HG02623 (cell line): ENCODE data around the gene ABL1.

Experiments
- ATAC-seq: cut with Tn5 transposase; IDR thresholded peaks from one replicate; pipeline ENCODE4 v1.9.1; 2021; ENCODE audit warnings: moderate library complexity; ENCODE audit not compliant: unreplicated experiment

Gene ABL1

GRCh38 chr9:130914417-130915095, 79.5 kb downstream of the ABL1 start:
- no peak for ATAC-seq

- no peak for ATAC-seq
Measured at GRCh38 chr9:130915096-130915447, 80.0 kb downstream of the ABL1 start.

GRCh38 chr9:130917168-130917960, 82.3 kb downstream of the ABL1 start:
- no peak for ATAC-seq

GRCh38 chr9:130918101-130918825, 83.2 kb downstream of the ABL1 start:
- no peak for ATAC-seq

- no peak for ATAC-seq
Measured at GRCh38 chr9:130918826-130919558, 83.9 kb downstream of the ABL1 start.

GRCh38 chr9:130919559-130920145, 84.6 kb downstream of the ABL1 start:
- ATAC-seq: no peak

- no peak for ATAC-seq
Measured at GRCh38 chr9:130920233-130920632, 85.2 kb downstream of the ABL1 start.

- ATAC-seq: no peak
Measured at GRCh38 chr9:130920762-130921299, 85.8 kb downstream of the ABL1 start.

- no peak for ATAC-seq
Measured at GRCh38 chr9:130921300-130921988, 86.4 kb downstream of the ABL1 start.

GRCh38 chr9:130921989-130922892, 87.2 kb downstream of the ABL1 start:
- no peak for ATAC-seq

- ATAC-seq: no peak
Measured at GRCh38 chr9:130922893-130923610, 88.0 kb downstream of the ABL1 start.

GRCh38 chr9:130923611-130924447, 88.8 kb downstream of the ABL1 start:
- ATAC-seq: no peak

GRCh38 chr9:130924448-130924788, 89.4 kb downstream of the ABL1 start:
- ATAC-seq: no peak

GRCh38 chr9:130925050-130925678, 90.1 kb downstream of the ABL1 start:
- ATAC-seq: no peak

- no peak for ATAC-seq
Measured at GRCh38 chr9:130927338-130927737, 92.3 kb downstream of the ABL1 start.

GRCh38 chr9:130927995-130928900, 93.2 kb downstream of the ABL1 start:
- ATAC-seq: no peak
